ENCODE results near the gene RGL1.

Gene RGL1

DNA sequence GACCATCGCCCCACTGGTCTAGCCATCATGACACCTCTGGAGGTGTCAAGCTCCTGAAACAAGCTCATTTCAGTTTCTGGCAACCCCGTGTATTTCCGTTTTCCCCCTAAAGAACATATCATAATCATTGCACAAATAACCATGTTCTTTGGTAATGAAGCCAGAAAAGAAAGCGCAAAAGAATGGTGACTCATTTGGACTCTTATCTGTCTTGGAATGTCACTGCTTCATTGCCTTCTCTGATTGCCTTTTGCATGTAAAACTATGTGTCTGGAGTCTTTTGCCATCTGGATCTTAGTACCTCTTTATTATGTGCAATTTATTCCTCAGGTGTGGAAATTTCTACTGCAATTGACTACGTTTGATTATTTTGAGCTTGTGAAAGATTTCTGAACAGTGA lies 122.1 kb downstream of the RGL1 start:
- no peak for DNase-seq

DNA sequence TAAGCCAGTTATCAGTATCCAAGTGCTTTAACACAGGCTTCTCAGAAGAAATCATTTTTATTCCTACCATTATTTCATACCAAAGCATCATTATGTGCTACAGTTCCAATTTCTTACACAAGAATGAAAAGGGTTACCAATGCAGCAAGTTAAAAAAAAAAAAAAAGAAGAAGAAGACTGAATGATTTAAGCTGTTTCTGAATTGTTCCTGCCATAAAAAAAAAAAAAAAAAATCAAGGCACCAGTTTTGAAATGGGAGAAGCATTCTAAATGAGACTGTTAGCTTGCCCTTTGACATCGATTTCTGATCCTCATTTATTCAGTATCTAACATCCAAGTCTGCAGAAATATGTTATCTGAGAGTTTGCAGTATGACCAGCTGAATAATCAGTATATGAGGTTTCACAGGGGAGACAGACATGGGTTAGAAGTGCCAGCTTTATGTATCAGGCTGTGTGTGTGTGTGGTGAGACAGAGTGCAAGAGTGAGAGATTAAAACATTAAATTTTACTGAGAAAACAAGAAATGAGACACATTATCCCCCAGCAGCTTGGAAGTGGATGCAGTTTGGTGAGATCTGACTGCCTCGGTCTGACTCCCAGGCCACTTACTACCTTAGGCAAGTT lies 126.8 kb downstream of the RGL1 start:
- DNase-seq, result no peak

DNA sequence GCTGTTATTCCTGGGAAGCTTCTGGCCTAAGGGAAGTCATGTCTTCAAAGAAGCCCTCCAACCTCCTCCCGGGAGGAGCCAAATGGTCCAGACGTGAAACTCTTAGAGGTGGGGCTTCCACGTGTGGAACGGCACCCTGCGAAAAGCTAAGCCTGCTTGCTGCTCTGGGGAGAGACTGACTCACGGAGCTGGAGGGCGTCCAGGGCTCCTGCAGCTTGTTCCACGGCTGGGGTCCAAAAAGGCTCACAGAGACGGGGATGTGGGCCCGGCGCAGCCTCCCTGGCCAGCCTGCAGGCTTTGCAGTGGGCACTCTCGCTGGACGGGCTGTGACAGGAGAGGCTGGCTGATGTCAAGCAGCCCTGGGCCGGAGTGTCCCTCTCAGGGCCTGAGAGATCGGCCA lies 127.5 kb downstream of the RGL1 start:
- DNase-seq, result no peak

DNA sequence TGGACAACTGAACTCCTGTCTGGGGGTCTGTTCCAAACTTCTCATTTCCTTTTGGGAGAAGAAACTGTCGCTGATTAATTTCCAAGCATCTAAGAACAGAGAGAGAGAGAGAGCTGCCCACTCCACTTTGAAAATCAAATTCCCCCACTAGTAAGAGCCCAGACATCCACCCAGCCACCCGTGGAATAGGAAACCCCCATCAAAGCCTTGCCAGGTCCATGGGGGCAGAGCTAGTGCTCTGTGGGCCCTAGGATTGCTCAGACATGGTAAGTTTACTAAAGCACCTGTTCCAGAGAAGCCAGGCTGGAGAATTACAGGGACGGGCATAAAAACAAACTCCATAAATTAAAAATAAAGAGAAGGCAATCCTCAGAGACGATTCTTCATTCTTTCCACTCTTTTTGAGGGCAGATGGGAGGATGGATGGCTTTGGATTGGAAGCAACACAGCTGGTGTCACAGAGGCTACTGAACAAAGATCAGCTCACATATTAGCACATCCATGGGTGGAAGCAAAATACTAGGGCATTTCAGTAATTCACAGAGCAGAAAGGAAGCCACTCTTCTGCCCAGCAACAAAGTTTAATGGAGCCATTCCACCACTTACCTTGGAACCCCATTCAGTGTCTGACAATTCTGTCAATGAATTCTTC lies 128.7 kb downstream of the RGL1 start:
- DNase-seq, result no peak

DNA sequence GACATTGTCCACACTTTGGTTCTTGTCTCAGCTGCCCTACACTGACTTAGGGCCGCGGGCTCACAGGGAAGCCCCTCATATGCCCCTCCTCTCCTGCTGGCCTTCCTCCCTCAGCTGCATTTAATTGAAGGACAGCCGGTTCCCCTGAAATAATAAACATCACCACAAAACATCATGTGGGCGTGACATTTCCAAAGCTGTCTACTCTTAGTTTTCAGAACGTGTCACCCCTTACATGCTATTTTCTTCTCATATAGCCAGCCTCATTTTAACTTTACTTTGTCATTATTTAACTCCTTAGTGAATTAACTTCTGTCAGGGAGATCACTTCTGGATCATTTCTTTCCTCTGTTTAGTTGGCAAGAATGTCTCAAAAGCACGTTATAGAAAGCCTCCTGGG lies 129.4 kb downstream of the RGL1 start:
- DNase-seq, result no peak

DNA sequence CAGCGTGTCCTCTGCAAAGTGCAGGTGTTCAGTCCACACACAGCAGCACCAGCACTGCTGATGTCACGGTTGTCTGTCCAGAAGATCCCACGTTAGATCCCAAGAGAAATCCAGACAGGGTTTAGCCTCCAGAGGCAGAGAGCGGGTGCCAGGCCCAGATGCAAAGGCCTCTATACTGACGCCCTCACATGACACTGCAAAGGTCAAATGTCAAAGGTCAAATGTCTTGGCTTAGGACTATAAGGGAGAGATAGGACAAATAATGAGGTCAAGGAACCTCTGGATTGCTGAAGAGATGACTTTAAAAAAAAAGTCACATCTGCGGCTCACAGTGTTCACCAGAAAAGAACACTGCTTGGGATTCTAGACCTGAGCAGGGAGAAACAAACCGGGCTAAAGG lies 131.1 kb downstream of the RGL1 start:
- no peak for DNase-seq

DNA sequence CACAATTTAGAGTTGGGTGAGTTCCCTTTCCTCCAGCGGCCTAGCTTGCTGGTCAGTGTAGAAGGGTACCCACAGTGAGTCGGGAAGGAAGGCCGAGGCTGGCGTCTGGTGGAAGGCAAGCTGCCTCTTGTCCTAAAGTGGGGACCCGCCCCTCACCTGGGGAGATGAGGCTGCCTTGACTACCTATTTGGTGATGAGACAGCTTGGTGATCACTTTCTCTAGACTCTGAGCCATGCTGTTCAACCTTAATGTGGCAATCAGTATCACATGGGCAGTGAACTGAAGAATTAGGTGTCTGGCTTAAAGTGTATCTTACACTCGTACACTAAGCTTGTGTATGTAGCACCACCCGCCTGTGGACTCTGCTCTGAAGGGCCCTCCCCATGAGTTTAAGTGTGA lies 131.9 kb downstream of the RGL1 start:
- no peak for DNase-seq

DNA sequence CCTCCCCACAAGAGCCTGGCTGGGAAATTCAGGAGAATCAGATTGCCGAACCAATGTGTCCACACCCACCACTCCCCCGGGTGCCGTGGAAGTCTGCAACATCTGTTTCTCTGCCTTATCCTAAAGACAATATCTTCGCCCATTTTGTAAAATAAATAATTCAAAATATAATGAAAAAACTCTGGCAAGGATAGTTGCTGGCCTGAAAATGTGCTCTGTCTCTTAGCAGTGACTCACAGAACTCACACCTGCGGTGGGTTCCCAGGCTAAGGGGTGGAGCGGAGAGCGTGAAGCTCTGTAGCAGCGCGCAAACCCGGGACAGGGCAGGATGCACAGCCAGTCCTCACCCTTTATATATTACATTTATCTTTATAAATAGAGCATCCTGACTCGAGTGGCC lies 132.7 kb downstream of the RGL1 start:
- DNase-seq, result no peak

DNA sequence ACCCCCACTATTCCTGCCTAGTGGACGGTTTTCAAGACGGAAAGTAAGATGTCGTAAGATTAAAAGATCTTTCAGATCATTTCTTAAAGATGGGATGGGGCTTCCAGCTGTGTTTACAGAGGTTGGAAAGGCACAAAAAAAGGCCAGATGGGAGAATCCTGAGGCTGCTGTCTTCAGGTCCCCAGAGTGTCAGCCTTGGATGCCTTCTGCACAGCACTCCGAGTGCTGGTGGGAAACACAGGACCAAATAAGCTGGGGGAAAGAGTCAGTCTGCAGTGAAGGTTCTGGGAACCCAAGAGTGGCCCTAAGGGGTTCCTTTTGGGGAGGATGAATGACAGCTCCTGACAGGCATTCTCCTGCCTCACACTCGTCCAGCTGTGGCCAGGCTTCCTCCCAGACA lies 136.1 kb downstream of the RGL1 start:
- DNase-seq, result no peak

DNA sequence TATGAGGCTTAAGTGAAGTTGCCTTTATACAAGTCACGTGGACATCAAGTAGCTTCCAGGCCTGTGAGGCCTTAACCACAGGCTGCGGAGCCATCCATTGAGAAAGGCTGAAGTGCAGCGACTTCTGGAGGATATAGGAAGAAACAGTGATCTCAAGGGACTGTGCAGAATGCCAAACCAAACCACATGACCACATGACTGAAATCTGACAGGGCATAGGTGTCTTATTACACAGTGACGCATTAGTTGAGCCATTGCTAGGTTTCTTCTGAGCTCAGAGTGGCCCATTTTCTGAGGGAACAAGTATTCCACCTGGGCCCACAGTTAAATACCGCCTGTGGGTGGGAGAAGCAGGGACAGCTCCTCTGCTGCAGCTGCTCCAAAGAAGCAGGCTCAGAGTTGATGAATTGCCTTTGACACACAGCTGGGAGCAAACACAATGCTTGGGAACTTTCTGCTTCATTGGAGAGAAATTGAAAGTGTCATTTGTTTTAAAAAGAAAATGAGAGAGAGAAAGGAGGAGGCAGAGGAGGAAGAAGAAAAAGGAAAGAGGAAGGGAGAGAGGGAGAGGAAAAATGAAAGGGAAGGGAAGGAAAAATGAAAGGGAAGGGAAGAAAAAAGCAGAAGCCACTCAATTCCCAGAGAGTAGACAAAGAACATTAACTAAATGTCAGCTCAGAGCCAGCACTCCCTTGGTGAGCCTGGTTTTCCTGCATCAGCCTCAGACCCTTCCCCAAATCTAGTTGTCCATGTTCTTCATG lies 138.2 kb downstream of the RGL1 start:
- DNase-seq, result no peak

DNA sequence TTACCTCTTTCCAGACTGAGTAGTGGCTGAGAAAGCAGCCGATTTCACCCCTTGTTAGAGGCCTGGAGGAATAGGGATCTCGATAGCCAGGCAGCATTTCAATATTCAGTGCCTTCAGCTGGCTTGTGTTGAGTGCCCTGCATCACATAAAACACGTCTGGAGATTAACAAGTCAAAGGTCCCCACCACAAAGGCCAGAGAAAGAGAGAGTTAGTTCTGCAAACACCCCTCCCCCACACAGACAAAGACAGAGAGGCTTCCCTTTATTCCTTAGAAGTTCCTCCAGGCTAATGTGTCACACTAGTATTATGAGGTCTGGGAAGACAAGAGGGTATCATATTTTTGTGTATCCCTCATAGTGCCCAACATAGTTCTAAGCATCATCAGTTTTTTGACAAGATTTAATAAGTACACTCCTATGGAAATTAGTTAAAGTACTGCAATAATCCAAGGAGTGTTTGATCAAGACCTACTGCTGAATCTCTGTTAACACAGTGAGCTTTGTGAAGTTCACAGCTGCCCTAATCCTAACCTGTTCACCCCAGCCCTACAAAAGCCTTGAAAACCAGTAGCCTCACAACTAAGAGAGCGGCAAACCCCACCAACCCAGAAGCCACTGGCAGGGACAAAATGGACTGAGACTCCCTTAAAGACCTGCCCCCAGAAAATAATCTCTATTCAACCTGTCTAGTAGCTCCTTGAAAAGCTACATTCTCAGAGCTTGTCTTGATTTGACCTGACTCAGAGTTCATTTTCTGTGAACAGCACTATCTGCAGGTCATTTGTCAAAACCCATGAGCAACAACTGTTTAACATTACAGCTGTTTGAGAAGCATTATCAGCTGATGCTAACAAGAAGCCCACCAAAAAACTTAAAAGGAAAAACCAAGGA lies 140.8 kb downstream of the RGL1 start:
- DNase-seq, result no peak

DNA sequence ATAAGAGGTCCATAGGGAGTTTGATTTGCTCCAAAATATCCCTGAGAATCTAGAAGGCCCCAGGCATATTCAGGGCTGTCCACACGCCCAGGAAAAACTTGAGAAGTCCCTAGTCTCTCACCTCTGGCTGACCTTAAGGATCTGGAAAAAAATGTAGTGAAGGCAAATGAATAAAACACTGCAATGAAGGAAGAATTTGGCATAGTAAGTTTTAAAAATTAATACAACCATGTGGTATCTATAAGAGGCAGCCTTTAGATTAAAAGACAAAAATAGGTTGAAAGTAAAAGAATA lies 141.3 kb downstream of the RGL1 start:
- no peak for DNase-seq

DNA sequence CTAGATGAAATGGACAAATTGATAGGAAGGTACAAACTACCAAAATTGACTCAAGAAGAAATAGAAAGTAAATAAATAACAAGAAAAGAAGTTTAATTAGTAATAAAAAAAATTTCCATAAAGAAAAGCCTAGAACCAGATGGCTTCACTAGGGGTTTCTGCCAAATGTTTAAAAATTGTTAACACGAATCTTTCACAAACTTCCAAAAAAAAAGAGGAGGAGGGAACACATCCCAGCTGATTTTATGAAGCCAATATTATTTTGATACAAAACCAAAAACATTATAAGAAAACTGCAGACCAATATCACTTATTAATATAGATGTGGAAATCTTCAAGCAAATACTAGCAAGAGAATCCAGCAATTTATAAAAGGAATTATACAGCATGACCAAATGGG lies 143.1 kb downstream of the RGL1 start:
- DNase-seq, result no peak

DNA sequence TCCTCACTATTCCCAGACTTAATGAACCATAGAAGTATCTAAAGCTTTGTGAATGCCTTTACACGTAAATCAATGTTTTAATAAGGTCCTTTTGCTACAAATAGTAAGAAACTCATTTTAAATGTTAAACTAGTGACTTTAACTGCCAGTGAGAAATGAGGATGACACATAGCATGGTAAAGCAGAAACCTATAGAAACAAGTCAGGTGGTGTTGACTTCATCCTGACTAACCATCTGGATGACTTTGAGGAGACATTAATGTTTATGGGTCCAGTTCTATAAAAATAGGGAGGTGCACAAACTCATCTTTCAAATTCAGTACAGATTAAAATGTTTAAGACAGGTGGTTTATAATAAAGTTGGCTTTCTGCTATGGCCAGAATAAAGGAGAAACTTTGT lies 147.2 kb downstream of the RGL1 start:
- no peak for DNase-seq

DNA sequence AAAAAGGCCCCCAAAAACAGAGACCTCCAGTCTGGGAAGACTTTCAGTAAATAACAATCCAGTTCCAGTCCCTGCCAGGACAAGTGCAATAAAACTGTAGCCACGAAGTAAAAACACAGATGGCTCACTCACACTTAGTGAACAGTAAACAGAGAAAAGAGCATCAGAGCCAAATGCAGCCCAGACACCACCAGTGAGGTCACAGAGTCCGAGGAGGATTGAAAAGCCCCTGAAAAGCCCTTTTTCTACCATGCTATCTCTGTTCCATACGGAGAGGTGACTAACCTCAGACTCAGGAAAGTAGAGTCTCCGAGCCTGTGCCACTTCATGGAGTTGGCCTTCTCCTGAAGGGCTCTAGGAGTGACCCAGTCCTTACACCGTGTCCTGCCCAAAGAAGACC lies 148.1 kb downstream of the RGL1 start:
- DNase-seq, result no peak

DNA sequence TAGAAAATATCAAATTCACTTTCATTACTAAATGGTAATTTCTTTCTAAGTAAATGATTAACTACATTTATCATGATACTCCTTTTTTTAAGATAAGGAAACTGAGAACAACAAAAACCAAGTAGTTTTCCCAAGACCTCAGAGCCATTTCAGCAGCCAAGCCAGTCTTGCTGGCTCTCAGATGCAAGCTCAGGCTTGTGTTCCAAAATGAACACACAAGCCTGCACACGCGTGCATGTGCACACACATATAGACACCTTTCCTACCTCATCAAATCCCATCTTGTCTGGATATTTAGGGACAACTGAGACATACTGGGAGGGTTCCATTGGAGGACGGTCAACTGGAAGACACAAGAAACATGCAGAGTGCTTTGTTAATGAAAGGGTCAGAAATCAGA lies 149.6 kb downstream of the RGL1 start:
- DNase-seq, result no peak

DNA sequence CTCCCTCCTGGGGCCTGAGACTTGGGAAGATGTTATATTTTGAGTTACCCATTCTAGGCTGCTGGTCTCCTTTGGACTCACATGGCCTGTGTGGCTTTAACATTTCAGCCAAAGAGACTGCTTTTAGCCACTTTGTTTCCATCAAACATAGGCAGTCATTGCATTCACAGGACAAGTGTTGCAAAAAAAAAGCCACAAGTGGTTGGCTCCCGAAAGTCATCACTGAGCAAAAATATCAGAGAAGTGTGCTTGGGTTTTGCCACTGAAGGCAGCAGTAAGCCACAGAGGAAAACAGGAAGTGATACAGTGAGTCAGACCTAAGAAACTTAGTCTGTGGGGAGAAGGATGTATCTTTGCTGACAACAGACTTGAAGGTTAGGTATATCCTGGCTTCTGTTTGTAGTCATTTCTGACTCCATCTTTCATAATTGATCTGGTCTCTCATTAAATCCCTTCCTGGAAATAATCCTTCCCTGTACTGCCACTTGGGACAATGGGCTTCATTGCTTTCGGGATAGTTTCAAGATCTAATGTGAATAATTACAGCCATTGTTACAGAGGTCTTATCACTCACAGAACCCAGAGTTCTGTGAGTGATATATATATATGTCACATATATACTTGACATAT lies 151.8 kb downstream of the RGL1 start:
- DNase-seq, result peak; percentile 65

DNA sequence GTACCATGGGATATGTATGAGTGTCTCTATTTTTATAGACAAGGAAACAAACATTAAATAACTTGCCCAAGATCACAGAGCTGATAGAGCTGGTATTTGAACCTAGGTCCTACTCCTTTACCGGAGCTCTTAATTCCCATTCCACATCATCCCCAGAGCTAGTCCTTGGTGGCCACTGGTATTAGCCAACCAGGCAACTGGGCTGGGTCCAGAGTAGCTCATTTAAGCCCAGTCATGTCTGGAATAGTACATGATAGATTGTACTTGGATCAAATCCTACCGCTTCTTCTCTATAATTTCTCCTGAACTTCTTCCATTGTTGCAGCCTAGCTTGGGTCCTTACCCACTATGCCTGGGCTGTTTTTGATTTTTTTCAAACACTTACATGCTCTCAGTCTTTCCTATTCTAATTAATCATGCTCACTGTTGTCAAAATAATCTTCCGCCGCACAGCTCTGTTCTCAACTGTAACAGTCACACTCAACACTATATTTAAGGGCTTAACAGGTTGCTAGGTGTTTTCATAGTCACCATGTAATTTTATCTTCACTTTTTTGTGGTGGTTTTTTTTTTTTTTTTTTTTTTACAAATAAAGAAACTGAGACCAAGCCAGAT lies 152.4 kb downstream of the RGL1 start:
- no peak for DNase-seq

DNA sequence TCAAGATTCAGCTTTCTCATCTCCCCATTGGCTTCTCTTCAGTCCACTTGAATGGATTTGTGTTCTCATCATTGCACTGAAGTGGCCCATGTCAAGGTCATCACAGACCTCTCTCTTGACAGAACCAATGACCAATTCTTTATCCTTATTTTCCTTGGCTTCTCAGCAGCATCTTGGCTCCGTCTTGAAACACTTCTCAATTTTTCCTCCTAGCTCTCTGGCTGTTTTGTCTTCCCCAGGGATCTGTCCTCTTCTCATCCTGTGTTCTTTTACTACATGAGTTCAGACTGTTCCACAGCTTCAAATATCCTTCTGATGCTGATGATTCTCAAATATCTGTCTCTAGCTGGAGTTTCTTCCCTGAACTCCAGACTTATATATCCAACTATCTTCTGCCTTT lies 154.0 kb downstream of the RGL1 start:
- DNase-seq, result no peak

DNA sequence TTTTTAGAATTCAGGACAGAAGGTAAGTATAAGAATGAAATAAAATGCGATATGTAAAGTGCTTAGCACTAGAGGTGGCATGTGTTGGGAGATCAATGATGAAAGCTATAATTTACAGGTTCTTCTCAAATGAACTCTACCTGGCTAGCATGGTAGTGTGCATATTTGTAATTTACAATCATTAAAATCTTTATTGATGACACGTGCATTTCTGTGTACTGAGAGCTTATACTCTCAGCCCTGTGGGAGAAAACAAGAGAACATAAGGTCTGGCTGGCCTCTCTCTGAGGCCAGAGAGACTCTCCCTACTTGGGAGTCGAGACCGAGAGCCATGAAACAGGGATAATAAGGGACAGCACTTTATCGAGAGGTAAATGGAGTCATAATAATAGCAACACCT lies 156.2 kb downstream of the RGL1 start:
- DNase-seq, result no peak

DNA sequence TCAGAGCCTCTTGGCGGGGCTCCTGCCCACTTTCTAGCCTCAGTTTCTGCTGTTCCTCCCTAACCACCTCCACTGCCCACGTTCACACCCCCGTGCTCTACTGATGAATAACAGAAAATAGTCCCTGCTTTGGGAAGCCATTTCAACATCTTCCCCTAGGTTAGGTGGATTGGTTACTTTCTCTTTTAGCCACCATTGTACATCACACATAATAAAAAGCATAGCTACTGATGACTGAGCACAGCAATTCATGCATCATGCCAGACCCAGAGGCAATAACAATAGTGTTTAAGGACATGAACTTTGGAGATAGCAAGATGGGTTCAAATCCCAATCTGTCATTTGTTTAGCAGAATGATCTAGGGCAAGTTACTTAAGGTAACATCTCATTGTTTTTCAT lies 158.0 kb downstream of the RGL1 start:
- DNase-seq, result no peak

DNA sequence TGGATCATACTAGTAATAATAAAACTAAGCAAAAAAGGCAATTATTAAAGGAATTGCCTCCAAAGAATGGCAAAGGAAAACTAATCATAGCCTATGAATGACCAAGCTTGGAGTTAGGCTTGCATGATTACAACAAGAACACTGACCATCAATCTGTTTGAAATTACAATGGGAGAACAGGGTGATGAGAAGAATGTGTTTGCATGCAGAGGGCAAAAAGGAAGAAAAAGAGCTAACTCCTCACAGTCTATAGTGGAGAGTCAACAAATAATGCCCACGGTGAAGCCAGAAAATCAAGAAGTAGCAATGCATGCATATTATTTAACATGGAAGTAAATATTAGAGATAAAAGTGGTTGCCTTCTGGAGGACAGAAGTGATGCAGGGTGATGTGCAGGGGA lies 160.8 kb downstream of the RGL1 start:
- no peak for DNase-seq

DNA sequence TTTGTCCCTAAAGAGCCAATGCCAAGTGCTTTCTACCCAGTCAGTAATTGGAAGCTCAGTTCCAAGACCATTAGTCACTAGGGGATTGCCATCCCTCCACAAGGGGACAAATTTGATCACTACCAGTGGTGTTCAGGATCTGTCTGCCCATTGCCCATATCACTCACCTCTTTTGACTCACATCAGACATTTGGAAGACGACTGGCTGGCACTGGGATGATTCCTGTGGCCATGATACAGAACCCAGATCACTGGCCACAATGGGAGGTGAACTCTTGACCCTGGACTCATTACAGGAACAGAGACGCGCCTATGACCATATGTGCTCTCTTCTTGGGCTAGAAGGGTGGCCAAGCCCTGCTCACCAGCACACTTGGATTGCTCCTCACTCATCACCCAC lies 161.6 kb downstream of the RGL1 start:
- no peak for DNase-seq
